Stimulated activated naive CD8-positive, alpha-beta T cell treated with anti-CD3 and anti-CD28 coated beads, Interleukin-15, Interleukin-2, amounts not matched to agents 100 U/mL and 50 U/mL, for 24 hours (primary cell): ENCODE data around the gene TTC9B.
"Not testable (repeated sequence)": the region's sequence is repeated elsewhere in the genome, so short reads cannot be mapped to it uniquely, and the experiment has no call there.

Experiments
- ATAC-seq: fragments of 150-1000 bp; cut with Tn5 transposase; one replicate; pipeline ENCODE4 v1.10.0; 2021
- DNase-seq: peaks from one replicate; pipeline ENCODE4 v3.0.0; 2021

The TTC9B gene

GRCh38 chr19:40170303-40170989 is 47.7 kb downstream of the TTC9B start:
- ATAC-seq, DNase-seq: not testable (repeated sequence)

DNA sequence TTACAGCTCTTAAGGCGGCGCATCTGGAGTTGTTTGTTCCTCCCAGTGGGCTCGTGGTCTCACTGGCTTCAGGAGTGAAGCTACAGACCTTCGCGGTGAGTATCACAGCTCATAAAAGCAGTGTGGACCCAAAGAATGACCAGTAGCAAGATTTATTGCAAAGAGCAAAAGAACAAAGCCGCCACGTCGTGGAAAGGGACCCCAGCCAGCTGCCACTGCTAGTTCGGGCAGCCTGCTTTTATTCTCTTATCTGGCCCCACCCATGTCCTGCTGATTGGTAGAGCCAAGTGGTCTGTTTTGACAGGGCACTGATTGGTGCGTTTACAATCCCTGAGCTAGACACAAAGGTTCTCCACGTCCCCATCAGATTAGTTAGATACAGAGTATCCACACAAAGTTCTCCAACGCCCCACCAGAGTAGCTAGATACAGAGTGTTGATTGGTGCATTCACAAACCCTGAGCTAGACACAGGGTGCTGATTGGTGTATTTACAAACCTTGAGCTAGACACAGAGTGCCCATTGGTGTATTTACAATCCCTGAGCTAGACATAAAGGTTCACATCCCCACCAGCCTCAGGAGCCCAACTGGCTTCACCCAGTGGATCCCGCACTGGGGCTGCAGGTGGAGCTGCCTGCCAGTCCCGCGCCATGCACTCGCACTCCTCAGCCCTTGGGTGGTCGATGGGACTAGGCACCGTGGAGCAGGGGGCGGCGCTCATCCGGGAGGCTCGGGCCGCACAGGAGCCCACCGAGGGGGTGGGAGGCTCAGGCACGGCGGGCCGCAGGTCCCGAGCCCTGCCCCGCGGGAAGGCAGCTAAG is 48.5 kb downstream of the TTC9B start:
- DNase-seq, ATAC-seq: not testable (repeated sequence)
